HG03108 (cell line): ENCODE data around the gene CACNA1B.

Experiments
- ATAC-seq: cut with Tn5 transposase; IDR thresholded peaks from one replicate; pipeline ENCODE4 v1.9.1; 2021; ENCODE audit warnings: moderate library complexity; ENCODE audit not compliant: unreplicated experiment

CACNA1B gene

DNA sequence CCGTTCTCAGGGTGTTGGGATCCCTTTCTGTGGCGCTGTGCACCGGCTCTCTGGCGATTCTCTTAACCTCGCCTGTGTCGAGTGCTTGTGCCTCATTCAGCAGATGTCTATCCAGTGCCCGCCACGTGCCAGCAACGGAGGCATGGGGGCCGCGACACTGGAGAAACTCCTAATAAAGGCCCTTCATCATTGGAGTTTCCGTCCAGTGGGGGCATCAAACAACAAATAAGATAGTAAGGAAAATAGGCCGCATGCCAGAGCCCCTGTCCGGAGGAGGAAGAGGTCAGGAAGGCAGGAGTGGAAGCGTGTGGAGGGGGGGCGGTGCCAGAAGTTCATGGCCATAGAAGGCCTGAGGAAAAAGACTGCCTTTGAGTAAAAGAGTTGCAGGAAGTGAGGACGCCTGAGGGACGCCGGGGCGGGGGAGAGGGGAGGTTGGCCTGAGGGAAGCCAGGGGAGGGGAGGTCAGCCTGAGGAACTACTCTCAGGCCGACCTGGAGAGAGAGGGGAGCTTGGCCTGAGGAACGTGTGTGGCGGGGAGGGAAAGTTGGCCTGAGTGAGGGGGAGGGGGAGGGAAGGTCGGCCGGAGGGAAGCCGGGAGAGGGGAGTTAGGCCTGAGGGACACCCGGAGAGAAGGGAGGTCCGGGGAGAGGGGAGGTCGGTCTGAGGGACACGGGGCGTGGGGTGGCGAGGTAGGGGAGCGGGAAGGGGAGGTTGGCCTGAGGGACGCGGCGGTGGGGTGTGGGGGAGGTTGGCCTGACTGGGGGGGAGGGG is 82.2 kb downstream of the CACNA1B start:
- no peak for ATAC-seq

GRCh38 chr9:137960496-137960895 is 82.9 kb downstream of the CACNA1B start:
- ATAC-seq: no peak

DNA sequence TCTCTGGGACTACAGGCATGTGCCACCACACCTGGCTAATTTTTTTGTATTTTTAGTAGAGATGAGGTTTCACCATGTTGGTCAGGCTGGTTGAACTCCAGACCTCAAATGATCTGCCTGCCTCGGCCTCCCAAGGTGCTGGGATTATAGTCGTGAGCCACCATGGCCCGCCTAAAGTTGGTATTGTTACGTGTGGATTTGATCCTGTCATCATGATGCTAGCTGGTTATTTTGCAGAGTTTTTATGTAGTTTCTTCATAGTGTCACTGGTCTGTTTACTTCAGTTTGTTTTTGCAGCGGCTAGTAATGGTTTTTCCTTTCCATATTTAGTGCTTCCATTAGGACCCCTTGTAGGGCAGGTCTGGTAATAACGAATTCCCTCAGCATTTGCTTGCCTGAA is 85.9 kb downstream of the CACNA1B start:
- ATAC-seq: no peak

GRCh38 chr9:137965177-137965795 is 87.7 kb downstream of the CACNA1B start:
- ATAC-seq: no peak

DNA sequence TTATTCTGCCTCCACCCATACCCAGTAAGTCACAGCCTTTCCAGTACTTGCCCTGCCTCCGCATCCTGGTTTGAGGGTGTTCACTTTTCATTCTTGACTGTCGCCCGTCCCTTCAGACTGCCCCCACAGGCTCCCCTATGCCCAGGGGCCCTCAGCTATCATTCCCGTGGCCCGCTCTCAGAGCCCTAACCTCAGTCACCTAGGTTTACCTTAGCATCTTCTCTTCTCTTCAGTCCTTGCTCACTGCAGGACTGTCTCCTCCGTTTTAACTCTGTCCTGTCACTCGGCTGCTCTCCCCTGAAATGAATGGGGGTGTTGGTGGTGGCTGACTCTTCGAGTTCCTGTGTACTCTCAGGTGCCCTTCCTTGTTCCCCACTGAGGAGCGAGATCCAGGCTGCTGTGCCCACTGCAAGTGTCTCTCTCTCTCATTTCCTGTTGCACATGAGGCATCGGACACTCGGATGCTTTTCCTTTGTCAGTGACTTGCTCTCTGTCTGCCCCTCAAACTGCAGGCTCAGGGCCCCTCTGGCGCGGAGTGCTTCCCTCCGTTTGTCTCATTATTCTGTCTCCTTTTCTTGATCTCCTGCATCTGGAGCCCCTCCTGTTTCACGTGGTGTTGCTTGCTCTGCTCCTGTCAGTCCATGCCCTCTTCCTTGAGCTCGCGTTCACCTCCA is 89.8 kb downstream of the CACNA1B start:
- ATAC-seq: no peak

- no peak for ATAC-seq
Measured at GRCh38 chr9:137968235-137968634, 90.7 kb downstream of the CACNA1B start.

GRCh38 chr9:137969008-137969407 is 91.4 kb downstream of the CACNA1B start:
- no peak for ATAC-seq

- no peak for ATAC-seq
Measured at GRCh38 chr9:137969685-137970084, 92.1 kb downstream of the CACNA1B start.

- ATAC-seq: no peak
Measured at GRCh38 chr9:137970098-137970497, 92.5 kb downstream of the CACNA1B start.

- no peak for ATAC-seq
Measured at GRCh38 chr9:137970686-137971476, 93.3 kb downstream of the CACNA1B start.

GRCh38 chr9:137971477-137972138 is 94.0 kb downstream of the CACNA1B start:
- ATAC-seq: no peak

DNA sequence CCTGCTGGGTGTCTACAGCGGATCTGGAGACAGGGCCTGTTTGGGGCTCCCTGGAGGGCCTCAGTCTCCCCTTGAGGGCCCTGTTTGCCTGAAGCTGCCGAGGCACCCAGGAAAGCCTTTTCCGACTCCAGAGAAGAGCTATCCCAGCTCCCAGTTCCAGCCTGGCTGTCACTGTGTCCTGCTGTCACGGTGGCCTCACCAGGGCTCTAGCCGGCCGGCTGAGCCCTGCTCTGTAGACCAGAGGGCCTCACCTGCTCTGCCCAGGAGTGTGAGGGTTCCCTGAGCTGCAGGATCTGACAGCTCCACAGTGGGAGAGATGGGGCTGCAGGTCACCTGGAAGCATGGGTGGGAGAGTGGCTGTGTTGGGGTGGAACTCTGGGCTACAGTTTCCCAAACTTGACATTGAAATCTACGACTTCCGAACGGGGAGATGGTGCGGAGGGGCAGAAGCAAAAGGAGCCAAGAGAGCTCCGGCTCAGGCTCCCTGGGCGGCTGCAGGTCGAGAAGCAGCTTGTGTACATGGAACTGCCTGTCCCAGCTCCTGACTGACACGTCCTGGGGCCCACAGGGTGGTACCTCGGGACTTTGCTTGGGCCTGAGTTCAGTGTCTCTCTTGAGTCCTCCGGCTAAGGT is 94.9 kb downstream of the CACNA1B start:
- ATAC-seq: no peak

- no peak for ATAC-seq
Measured at GRCh38 chr9:137972988-137973470, 95.4 kb downstream of the CACNA1B start.

- no peak for ATAC-seq
Measured at GRCh38 chr9:137973829-137974416, 96.3 kb downstream of the CACNA1B start.

- no peak for ATAC-seq
Measured at GRCh38 chr9:137974746-137975526, 97.4 kb downstream of the CACNA1B start.

- no peak for ATAC-seq
Measured at GRCh38 chr9:137975527-137975913, 97.9 kb downstream of the CACNA1B start.

GRCh38 chr9:137975936-137976565 is 98.5 kb downstream of the CACNA1B start:
- no peak for ATAC-seq

DNA sequence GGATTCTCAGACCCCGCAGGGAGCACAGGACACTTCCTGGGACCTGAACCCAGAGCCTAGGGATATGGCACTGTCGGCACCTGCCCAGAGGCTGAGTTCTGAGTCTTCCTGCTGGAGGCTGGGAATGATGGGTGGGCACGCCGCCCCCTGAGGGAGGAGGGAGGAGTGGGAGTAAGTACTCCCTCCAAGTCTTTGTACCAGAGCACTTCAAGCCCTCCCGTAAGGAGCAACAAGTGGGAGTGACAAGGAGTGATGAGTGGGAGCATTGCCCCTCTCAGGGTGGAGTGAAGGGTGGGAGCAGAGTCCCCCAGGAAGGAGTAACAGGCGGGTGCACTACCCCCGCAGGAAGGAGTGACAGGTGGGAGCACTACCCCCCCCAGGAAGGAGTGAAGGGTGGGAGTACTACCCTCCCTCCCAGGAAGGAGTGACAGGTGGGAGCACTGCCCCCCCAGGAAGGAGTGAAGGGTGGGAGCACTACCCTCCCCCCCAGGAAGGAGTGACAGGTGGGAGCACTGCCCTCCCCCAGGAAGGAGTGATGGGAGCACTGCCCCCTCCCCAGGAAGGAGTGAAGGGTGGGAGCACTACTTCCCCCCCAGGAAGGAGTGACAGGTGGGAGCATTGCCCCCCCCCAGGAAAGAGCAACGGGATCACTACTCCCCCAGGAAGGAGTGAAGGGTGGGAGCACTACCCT is 100.1 kb downstream of the CACNA1B start:
- no peak for ATAC-seq
